ENCODE data around the gene SDHB. TPM values are rescaled to one million over a fixed set of nuclear protein-coding genes. Genes with fewer than 3 reads are reported as not detected.

Gene SDHB
- total and polyA plus RNA-seq, 9 of the 15 experiments (the other 6 are each of a cell fraction or from before 2014, with no cell fraction given) = 207 to 554 (median 365) TPM

DNA sequence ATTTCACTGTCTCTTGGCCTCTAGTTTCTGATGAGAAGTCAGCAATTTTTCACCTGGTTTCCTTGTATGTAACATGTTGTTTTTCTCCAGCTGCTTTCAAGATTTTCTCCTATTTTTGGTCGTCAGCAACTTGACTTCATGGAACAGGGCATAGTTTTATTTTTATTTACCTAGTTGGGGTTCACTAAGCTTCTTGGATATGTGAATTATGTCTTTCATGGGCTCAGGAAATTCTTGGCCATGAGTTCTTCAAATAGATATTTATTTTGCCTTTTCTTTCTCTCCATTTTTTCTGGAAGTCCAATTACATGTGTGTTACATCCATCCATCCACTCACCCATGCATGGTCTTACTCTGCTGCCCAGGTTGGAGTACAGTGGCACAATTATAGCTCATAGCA, 13.7 kb downstream of the SDHB start:
- 54% methylated on average over 1 of the region's 1 CpG for WGBS (ENCODE audit: insufficient coverage, low coverage, missing lambda C conversion rate)
- no peaks in the 10 kb centered on the region for H3K9me3 ChIP-seq (replicated peaks; ENCODE audit: control insufficient read depth, insufficient read depth, low read depth, low read length)
- H3K27me3 ChIP-seq (ENCODE audit: control insufficient read depth in 2 of 2, insufficient read depth in 2 of 2, low read length in 2 of 2) = no peaks in the 10 kb centered on the region
- H4K20me1 ChIP-seq (replicated peaks; ENCODE audit: control insufficient read depth, insufficient read depth, low read length) = no peaks in the 10 kb centered on the region
- H3K4me1 ChIP-seq (replicated peaks in 1 of 2; ENCODE audit: control insufficient read depth in 2 of 2, insufficient read depth in 2 of 2, low read length in 2 of 2) = no peaks in the 10 kb centered on the region; a peak in 1 of 5 replicates
- peaks cover 83% of the 10 kb centered on the region for H3K36me3 ChIP-seq (ENCODE audit: control insufficient read depth, insufficient read depth, low read length)
- in situ Hi-C loops (cut with MboI) (loop anchor here (25.0 kb wide), 1 partner anchor 453 kb away; no protein-coding TSS in a partner anchor), intact Hi-C loops (cut with micrococcal nuclease) (no loop called here)
- peaks cover 23% of the 10 kb centered on the region for H3K79me2 ChIP-seq (ENCODE audit: control insufficient read depth, insufficient read depth, low read length)
- no peak overlapping the region for H3K4me2 ChIP-seq (ENCODE audit: insufficient read depth, low read length)
- H3K4me3 ChIP-seq = no peak overlapping the region
- ChIA-PET POLR2A (interaction anchor here (1.2 kb wide), 2 partner anchors 15 to 74 kb away, joined by 3 read pairs; no protein-coding TSS in a partner anchor), CTCF (ENCODE audit: low intra/inter-chr PET ratio) (no interaction called here)
- H2AFZ ChIP-seq (ENCODE audit: low read depth, low read length) = no peak overlapping the region
- H3K9ac ChIP-seq (ENCODE audit: insufficient read depth in 1 of 2, low read depth in 2 of 2, low read length in 2 of 2) = no peak overlapping the region
- TF ChIP-seq, protein P1, sequence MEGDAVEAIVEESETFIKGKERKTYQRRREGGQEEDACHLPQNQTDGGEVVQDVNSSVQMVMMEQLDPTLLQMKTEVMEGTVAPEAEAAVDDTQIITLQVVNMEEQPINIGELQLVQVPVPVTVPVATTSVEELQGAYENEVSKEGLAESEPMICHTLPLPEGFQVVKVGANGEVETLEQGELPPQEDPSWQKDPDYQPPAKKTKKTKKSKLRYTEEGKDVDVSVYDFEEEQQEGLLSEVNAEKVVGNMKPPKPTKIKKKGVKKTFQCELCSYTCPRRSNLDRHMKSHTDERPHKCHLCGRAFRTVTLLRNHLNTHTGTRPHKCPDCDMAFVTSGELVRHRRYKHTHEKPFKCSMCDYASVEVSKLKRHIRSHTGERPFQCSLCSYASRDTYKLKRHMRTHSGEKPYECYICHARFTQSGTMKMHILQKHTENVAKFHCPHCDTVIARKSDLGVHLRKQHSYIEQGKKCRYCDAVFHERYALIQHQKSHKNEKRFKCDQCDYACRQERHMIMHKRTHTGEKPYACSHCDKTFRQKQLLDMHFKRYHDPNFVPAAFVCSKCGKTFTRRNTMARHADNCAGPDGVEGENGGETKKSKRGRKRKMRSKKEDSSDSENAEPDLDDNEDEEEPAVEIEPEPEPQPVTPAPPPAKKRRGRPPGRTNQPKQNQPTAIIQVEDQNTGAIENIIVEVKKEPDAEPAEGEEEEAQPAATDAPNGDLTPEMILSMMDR (IDR thresholded peaks at IDR 0.05 in 2 of 3, conservative IDR thresholded peaks at IDR 0.05 in 1 of 3; ENCODE audit: insufficient read depth in 2 of 3, low read depth in 1 of 3, low read length in 3 of 3) = no peak
- no peak for TF ChIP-seq TFAM (CRISPR knock-in tag; conservative IDR thresholded peaks at IDR 0.05)
- no peak for TF ChIP-seq NCOA6 (IDR thresholded peaks at IDR 0.05)
- TF ChIP-seq ZNF224 (CRISPR knock-in tag; IDR thresholded peaks at IDR 0.05) = no peak
- no peak for TF ChIP-seq NR1H2 (CRISPR knock-in tag; IDR thresholded peaks at IDR 0.05)
- TF ChIP-seq RBFOX2 (IDR thresholded peaks at IDR 0.05; ENCODE audit: low read depth, low read length) = no peak
- TF ChIP-seq, protein P2, sequence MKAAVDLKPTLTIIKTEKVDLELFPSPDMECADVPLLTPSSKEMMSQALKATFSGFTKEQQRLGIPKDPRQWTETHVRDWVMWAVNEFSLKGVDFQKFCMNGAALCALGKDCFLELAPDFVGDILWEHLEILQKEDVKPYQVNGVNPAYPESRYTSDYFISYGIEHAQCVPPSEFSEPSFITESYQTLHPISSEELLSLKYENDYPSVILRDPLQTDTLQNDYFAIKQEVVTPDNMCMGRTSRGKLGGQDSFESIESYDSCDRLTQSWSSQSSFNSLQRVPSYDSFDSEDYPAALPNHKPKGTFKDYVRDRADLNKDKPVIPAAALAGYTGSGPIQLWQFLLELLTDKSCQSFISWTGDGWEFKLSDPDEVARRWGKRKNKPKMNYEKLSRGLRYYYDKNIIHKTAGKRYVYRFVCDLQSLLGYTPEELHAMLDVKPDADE (conservative IDR thresholded peaks at IDR 0.05; ENCODE audit: control insufficient read depth, low read depth, low read length) = no peak
- TF ChIP-seq HNRNPH1 (optimal IDR thresholded peaks at IDR 0.05; ENCODE audit: low read depth, low read length) = no peak
- no peak for TF ChIP-seq ESRRB (CRISPR knock-in tag; IDR thresholded peaks at IDR 0.05; ENCODE audit: borderline replicate concordance)
- TF ChIP-seq GTF2F1 (IDR thresholded peaks at IDR 0.05; ENCODE audit: low read depth, low read length) = no peak
- TF ChIP-seq ZNF431 (CRISPR knock-in tag; IDR thresholded peaks at IDR 0.05) = no peak
- no peak for TF ChIP-seq ZBTB12 (CRISPR knock-in tag; IDR thresholded peaks at IDR 0.05)
- TF ChIP-seq NRF1 (conservative IDR thresholded peaks at IDR 0.05 in 1 of 2, IDR thresholded peaks at IDR 0.05 in 1 of 2) = no peak
- TF ChIP-seq RFX5 (IDR thresholded peaks at IDR 0.05; ENCODE audit: low read depth, low read length) = no peak
- DNase-seq (ENCODE audit: extremely low read depth in 1 of 4, low spot score in 3 of 4) (no peak), ATAC-seq (no peak), FAIRE-seq (no peak)
- H3K9me1 ChIP-seq (ENCODE audit: control insufficient read depth, insufficient read depth, low read length) = no peaks in the 10 kb centered on the region
- BruUV-seq (replicated peaks) = no TSS peak
- no peak overlapping the region for H3K27ac ChIP-seq (ENCODE audit: extremely low read depth, low read depth, low read length)
